NT2/D1 (cell line): Measurements from ENCODE around the gene SYT5.

Experiments used
- SUZ12 ChIP-seq: IDR thresholded peaks from 2 replicates; pipeline ENCODE4 v1.6.1; 2011; ENCODE audit not compliant: insufficient read length, insufficient read depth; ENCODE audit errors: extremely low read depth
- ZNF274 ChIP-seq: IDR thresholded peaks from 2 replicates; pipeline ENCODE4 v1.6.1; 2011; ENCODE audit warnings: mild to moderate bottlenecking, low read depth, low read length

GRCh38 chr19:55158423-55158822, 21.7 kb downstream of the SYT5 start:
- no peak for TF ChIP-seq SUZ12
- no peak for TF ChIP-seq ZNF274
